GM21381 (cell line): ENCODE data around the gene USP54.

Source experiments
- ATAC-seq: cut with Tn5 transposase; IDR thresholded peaks from one replicate; pipeline ENCODE4 v1.9.1; 2021; ENCODE audit warnings: mild to moderate bottlenecking, moderate library complexity; ENCODE audit not compliant: unreplicated experiment

USP54 gene

DNA sequence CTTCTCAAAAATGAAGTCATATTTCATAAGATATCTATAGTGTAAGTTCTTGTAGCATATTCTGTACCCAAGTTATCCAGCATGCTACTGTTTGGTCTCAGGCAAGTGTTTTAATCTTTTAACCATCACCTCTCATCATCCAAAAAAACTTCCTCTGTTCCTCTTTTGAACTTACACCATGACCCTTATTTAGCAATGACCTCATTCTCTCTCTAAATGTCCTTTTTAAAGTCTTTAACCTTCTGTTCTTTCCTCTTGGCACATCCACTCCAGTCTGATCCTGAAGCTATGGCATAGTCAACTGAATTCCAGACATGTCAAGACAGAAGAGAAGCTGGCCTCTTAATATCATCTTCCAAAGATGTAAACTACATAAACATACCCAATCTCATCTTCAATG is 121.6 kb downstream of the USP54 start:
- ATAC-seq: no peak

DNA sequence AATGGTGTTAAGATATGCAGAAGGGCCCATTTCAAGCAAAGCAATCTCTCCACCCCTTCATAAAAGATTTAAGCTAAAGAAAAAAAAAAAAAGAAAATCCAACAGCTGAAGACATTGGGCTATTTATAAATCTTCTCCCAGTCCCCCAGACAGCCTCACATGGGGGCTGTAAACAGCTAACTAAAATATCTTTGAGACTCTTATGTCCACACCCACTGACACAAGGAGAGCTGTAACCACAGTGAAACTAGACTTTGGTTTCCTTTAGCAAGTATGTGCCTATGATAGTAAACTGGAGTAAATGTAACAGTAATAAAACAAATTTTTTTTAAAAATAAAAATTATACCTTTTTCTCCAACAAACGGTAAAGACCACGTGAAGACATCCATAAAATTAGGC is 123.9 kb downstream of the USP54 start:
- ATAC-seq: no peak

DNA sequence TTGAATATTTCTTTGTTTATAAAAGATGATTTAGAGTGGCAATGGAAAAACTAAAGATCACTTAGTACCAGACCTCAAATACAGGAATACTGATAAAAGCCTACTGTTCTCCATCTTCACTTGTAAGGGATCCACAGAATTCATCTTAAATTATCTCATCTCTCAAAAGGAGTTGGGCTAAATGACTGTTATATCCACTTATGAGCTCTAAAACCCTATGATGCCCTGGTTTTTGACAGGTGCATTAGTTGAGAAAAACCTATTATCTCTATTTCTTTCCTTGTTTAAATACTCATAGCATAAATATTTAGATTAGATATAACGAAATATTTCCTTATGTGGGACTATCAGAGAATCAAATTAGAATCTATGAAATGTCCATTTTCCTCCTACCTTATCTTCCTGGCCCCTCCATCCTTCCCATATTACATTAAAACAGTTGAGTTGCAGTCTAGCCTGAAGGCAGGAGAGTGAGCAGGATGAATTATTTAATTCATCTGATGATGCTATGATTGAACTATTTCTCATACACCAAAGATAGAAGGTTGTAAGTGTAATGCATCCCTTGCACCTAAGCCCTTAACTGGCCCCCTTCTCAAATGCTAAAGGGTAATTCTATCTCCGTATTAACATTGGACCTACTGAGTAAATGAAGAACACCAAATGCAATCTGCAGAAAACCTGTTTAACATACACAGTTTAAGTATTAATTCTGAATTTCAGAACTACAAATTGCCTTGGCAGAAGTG is 125.0 kb downstream of the USP54 start:
- ATAC-seq: no peak

DNA sequence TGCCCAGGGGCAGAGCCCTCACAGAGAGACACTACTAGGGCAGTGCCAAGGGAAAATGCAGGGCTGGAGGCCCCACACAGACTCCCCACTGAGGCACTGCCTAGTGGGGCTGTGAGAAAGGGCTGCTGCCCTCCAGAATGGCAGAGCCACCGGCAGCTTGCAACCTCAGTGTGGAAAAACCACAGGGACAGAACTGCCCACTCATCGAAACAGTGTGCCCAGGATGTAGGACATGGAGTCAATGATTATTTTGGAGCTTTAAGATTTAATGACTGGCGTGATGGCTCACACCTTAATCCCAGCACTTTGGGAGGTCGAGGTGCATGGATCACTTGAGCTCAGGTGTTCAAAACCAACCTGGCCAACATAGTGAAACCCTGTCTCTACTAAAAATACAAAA is 130.2 kb downstream of the USP54 start:
- no peak for ATAC-seq

DNA sequence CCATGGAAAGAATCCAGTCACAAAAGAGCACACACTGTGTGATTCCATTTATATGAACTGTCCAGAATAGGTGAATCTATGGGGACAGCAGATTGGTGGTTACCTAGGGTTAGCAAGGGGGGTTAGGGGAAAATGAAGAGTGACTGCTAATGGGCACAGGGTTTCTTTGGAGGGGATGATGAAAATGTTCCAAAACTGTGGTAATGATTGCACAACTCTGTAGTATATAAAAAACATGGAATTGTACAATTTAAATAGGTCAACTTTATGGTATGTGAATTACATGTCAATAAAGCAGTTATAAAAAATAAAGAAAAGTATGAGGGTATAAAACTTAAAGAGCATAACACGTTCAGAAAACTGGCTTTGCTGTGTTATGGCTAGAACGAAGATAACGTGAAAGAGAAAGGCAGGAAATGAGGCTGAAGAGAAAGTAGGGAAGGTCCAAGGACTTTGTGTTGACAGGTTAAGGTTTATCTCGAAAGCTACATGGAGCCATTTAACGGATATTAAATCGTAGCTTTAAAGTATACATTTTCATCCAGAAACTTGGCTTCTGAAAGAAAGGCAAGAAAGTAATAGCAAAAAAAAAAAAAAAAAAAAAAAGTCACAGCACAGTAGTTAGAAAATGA is 131.3 kb downstream of the USP54 start:
- ATAC-seq: no peak

DNA sequence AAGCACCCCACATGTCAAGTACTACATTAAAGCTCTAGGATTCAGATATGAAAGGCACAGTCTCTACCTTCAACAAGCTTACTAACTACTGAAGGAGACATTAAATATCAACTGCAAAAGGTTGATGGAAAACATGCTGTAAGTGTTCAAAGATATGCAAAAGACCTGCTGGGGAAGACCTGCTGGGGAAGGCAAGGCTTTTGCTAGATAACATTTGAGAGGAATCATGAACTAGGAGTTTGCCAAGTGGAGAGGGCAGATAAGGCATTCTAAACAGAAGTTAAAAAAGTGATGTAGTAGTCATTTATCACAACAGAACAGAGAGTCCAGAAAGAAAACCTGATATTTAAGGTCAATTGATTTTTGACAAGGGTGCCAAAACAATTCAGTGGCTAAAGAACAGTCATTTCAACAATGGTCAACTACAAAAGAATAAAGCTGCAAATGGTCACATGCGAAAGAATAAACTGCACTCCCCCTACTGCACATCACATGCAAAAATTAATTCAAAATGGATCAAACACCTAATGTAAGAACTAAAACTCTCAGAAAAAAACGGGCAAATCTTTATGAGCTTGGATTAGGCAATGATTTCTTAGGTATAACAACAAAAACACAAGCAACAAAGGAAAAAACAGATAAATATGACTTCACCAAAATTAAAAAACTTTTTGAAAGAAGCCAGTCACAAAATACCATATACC is 134.8 kb downstream of the USP54 start:
- ATAC-seq: no peak

DNA sequence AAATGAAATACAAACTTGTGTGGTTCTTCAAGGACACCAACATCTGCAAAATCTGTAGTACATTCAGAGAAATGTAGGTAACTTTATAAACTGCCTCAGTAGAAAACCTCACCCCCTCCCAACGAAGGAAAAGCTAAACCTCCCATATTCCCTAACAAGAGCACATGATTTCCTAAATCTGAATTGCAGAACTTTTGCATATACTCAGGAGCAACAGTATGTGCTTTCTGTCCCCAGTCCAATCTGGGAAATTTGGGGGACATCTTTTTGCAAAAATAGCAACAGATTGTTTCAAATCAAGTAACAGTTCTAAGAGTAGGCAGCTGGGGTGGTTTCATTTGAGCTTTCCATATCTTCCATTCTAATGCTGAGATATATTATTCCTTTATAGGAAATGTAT is 142.0 kb downstream of the USP54 start:
- no peak for ATAC-seq

DNA sequence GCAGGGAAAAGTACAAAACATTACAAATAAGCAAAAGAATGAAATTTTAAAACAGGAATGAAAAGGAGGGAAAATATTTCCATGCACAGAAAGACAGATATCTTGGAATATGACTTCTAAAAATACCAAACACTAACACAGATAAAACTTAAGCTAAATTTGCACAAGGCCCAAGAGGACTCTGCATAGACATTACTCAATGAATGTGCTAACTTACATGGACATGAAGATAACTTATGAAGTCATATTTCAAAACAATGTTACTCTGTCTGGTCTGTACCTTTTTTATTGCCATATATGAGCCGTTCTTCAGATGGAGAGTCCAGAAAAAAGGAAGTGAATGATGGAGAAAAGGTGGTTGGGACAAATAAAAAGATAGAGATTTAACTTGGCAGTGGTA is 142.8 kb downstream of the USP54 start:
- ATAC-seq: no peak
